CD4-positive, alpha-beta T cell treated with Interleukin-17A for 1 hour (primary cell): ENCODE results near the gene GNB2.
"Not testable (repeated sequence)": the region's sequence is repeated elsewhere in the genome, so short reads cannot be mapped to it uniquely, and the experiment has no call there.

Experiments
- DNase-seq: peaks from one replicate; pipeline ENCODE4 v3.0.0-alpha.2; 2020

Gene GNB2

GRCh38 chr7:100665168-100665726 is 8.3 kb upstream of the GNB2 start:
- no peak for DNase-seq

- DNase-seq = no peak
Measured at GRCh38 chr7:100667331-100668068, 6.0 kb upstream of the GNB2 start.

GRCh38 chr7:100668069-100668449 is 5.5 kb upstream of the GNB2 start:
- DNase-seq = no peak

- not testable (repeated sequence) for DNase-seq
Measured at GRCh38 chr7:100669106-100669505, 4.4 kb upstream of the GNB2 start.

GRCh38 chr7:100670074-100670473 is 3.5 kb upstream of the GNB2 start:
- no peak for DNase-seq

- no peak for DNase-seq
Measured at GRCh38 chr7:100671353-100672327, 1.9 kb upstream of the GNB2 start.

- DNase-seq = peak; percentile 57
Measured at GRCh38 chr7:100673942-100674410, 436 bp downstream of the GNB2 start.

GRCh38 chr7:100674411-100675104 is 1.0 kb downstream of the GNB2 start:
- DNase-seq = no peak

GRCh38 chr7:100675105-100675451 is 1.5 kb downstream of the GNB2 start:
- no peak for DNase-seq

GRCh38 chr7:100675581-100676350 is 2.2 kb downstream of the GNB2 start:
- DNase-seq = peak; percentile 97

GRCh38 chr7:100676501-100677306 is 3.2 kb downstream of the GNB2 start:
- DNase-seq = no peak

GRCh38 chr7:100677308-100678267 is 4.0 kb downstream of the GNB2 start:
- DNase-seq = no peak

GRCh38 chr7:100678291-100678984 is 4.9 kb downstream of the GNB2 start:
- no peak for DNase-seq

GRCh38 chr7:100679129-100679926 is 5.8 kb downstream of the GNB2 start:
- no peak for DNase-seq

- no peak for DNase-seq
Measured at GRCh38 chr7:100679927-100680575, 6.5 kb downstream of the GNB2 start.

GRCh38 chr7:100680576-100681271 is 7.2 kb downstream of the GNB2 start:
- DNase-seq = no peak

- DNase-seq = no peak
Measured at GRCh38 chr7:100681491-100682227, 8.1 kb downstream of the GNB2 start.
